Naive thymus-derived CD4-positive, alpha-beta T cell (primary cell): ENCODE results near the gene CENPP. TPM values are rescaled to one million over a fixed set of nuclear protein-coding genes. Genes with fewer than 3 reads are reported as not detected.

ENCODE experiments used
- ATAC-seq: fragments of 150-1000 bp; cut with Tn5 transposase; 2 replicates; pipeline ENCODE4 v1.10.0; 2021; ENCODE audit warnings: mild to moderate bottlenecking, moderate library complexity
- CTCF ChIA-PET: fragments of 350-600 bp; sonication (Branson Sonifier 250); formaldehyde crosslinking; loops from one replicate; lab custom pipeline; 2021; ENCODE audit warnings: antibody characterized with exemption; lab: Charles Lee
- POLR2A ChIA-PET: fragments of 350-600 bp; sonication (Branson Sonifier 250); formaldehyde crosslinking; loops from one replicate; lab custom pipeline; 2021; ENCODE audit warnings: antibody characterized with exemption, inconsistent platforms; lab: Charles Lee
- DNase-seq, 9 donors: peaks; one replicate each; pipeline versions ENCODE4 v3.0.0 to v3.0.0-alpha.2; 2020 to 2022; ENCODE audit warnings: mixed read lengths in 1 of 9
- H3K27ac ChIP-seq: one replicate; pipeline ENCODE4 v1.7.0; 2013; ENCODE audit warnings: mild to moderate bottlenecking, low read depth, low read length, moderate library complexity
- H3K27me3 ChIP-seq, 2 donors: one replicate each; pipeline ENCODE4 v1.7.0; 2013; ENCODE audit warnings: low read length in 2 of 2, mild to moderate bottlenecking in 2 of 2, moderate library complexity in 2 of 2; ENCODE audit not compliant: control insufficient read depth in 2 of 2, insufficient read depth in 2 of 2
- H3K36me3 ChIP-seq, 3 experiments: 1 replicate in 2 of 3; 2 replicates in 1 of 3; pipeline ENCODE4 v1.7.0; 2013; ENCODE audit warnings: low read length in 3 of 3, mild to moderate bottlenecking in 3 of 3, moderate library complexity in 1 of 3; ENCODE audit not compliant: insufficient read depth in 3 of 3, control insufficient read depth in 2 of 3
- H3K4me1 ChIP-seq, 2 donors: one replicate each; pipeline ENCODE4 v1.7.0; 2013; ENCODE audit warnings: low read length in 2 of 2, mild to moderate bottlenecking in 2 of 2, moderate library complexity in 1 of 2; ENCODE audit not compliant: control insufficient read depth in 2 of 2, insufficient read depth in 2 of 2
- H3K4me3 ChIP-seq: 2 replicates; pipeline ENCODE4 v1.7.0; 2013; ENCODE audit warnings: mild to moderate bottlenecking, low read length
- H3K9me3 ChIP-seq, 3 experiments: 1 replicate in 2 of 3; 2 replicates in 1 of 3; pipeline ENCODE4 v1.7.0; 2013; ENCODE audit warnings: low read length in 3 of 3; ENCODE audit not compliant: control insufficient read depth in 2 of 3
- H3K27ac Mint-ChIP-seq, 9 donors: one replicate each; pipeline ENCODE4 v1.8.0; 2020 to 2022; ENCODE audit warnings: mixed read lengths in 9 of 9, mild to moderate bottlenecking in 8 of 9, moderate library complexity in 5 of 9, inconsistent platforms in 2 of 9
- H3K27me3 Mint-ChIP-seq, 5 donors: one replicate each; pipeline ENCODE4 v1.8.0; 2021 to 2022; ENCODE audit warnings: mixed read lengths in 5 of 5, mild to moderate bottlenecking in 1 of 5
- H3K36me3 Mint-ChIP-seq, 5 donors: one replicate each; pipeline ENCODE4 v1.8.0; 2020 to 2022; ENCODE audit warnings: mixed read lengths in 5 of 5, mild to moderate bottlenecking in 3 of 5, inconsistent platforms in 1 of 5
- H3K4me1 Mint-ChIP-seq, 7 donors: one replicate each; pipeline ENCODE4 v1.8.0; 2020 to 2022; ENCODE audit warnings: mixed read lengths in 7 of 7, mild to moderate bottlenecking in 3 of 7, inconsistent platforms in 1 of 7
- H3K4me3 Mint-ChIP-seq, 10 donors: one replicate each; pipeline ENCODE4 v1.8.0; 2020 to 2022; ENCODE audit warnings: mild to moderate bottlenecking in 10 of 10, mixed read lengths in 10 of 10, moderate library complexity in 6 of 10, inconsistent platforms in 2 of 10
- H3K9me3 Mint-ChIP-seq, 11 donors: one replicate each; pipeline ENCODE4 v1.8.0; 2020 to 2022; ENCODE audit warnings: mixed read lengths in 11 of 11, mild to moderate bottlenecking in 4 of 11, inconsistent platforms in 1 of 11, moderate library complexity in 1 of 11
- intact Hi-C, 2 donors: fragments of 100-400 bp; cut with micrococcal nuclease; formaldehyde crosslinking; loops; one replicate each; pipeline ENCODE4 v1.15.1; 2023
- polyA plus RNA-seq, 2 donors: library from polyadenylated mRNA; unstranded; fragments of 300-500 nt; fragmentation: Illumina TruSeq; gene quantifications; one replicate each; pipeline ENCODE4 v1.2.3, GENCODE V29; 2021
- total RNA-seq, 6 experiments: library from RNA in 5 of 6; stranded (reverse) in 5 of 6; gene quantifications; 1 replicate in 5 of 6; 2 replicates in 1 of 6; pipeline ENCODE4 v1.2.3 and lab custom pipeline; 2021 to 2026

CENPP gene
- total and polyA plus RNA-seq, 7 experiments from 2014 or later: 1.2 to 24.3 (median 3.8) TPM

DNA sequence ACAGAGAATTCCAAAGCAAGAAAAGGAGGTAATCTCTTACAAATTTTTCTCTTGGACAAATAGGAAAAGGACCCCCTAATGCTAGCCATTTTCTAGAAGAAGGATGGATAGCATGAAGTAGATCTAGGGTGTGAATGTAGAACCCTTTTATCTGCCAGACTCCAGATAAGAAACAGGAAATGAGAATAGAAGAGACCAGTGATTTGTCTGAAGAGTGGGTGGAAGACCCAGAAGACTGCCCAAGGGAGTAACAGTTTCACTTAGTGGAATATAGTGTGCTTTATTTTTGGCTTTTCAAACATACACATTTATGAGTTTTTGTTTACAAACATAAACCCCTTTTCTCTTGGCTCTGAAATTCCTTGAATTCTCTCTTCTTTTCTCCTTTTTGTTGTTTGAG lies 185.0 kb downstream of the CENPP start:
- Histone ChIP-seq H3K36me3 (no peaks in the 10 kb centered on the region), H3K27me3 (no peaks in the 10 kb centered on the region), H3K4me1 (no peaks in the 10 kb centered on the region), H3K9me3 (no peaks in the 10 kb centered on the region), H3K4me3 (no peak overlapping the region), H3K27ac (no peak overlapping the region)
- ATAC-seq (no peak), DNase-seq (no peak)
- ChIA-PET CTCF (no interaction called here), POLR2A (no interaction called here)
- no peaks in the 10 kb centered on the region for H3K27me3 Mint-ChIP-seq
- H3K4me3 Mint-ChIP-seq: no peak overlapping the region
- no peaks in the 10 kb centered on the region for H3K9me3 Mint-ChIP-seq
- H3K27ac Mint-ChIP-seq: no peak overlapping the region
- H3K4me1 Mint-ChIP-seq: peaks cover 0 to 12% (median 5%) of the 10 kb centered on the region in 7 donors
- intact Hi-C loops: no loop called here
- peaks cover 0 to 2% (median 0%) of the 10 kb centered on the region in 5 donors for H3K36me3 Mint-ChIP-seq

DNA sequence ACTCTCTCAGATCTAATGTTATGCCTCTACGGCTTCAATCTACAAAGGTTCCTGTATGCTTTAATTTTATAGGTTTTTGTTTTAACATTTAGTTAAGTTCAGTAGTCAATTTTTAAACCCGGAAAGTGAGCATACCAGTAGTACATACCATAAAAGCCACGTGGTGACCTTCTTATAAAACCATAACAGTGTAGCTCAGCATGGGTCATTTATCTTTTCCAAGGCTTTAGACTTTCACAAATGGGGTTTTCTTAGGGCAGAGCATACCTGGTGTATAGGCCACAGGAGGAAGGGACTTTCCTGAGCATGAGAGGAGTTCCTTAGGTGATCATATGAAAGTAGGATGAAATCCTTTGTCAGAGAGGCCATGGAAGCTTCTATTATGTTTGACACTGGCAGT lies 186.9 kb downstream of the CENPP start:
- H3K27me3 ChIP-seq: no peaks in the 10 kb centered on the region
- H3K27me3 Mint-ChIP-seq: no peaks in the 10 kb centered on the region
- H3K4me3 Mint-ChIP-seq: no peak overlapping the region
- H3K36me3 Mint-ChIP-seq: no peaks in the 10 kb centered on the region
- H3K27ac Mint-ChIP-seq: no peak overlapping the region
- ChIA-PET POLR2A (no interaction called here), CTCF (no interaction called here)
- H3K9me3 Mint-ChIP-seq: no peaks in the 10 kb centered on the region
- peaks cover 0 to 3% (median 0%) of the 10 kb centered on the region in 7 donors for H3K4me1 Mint-ChIP-seq
- ATAC-seq (no peak), DNase-seq (no peak)
- no peaks in the 10 kb centered on the region for H3K4me1 ChIP-seq
- H3K9me3 ChIP-seq: no peaks in the 10 kb centered on the region
- intact Hi-C loops: no loop called here
- no peaks in the 10 kb centered on the region for H3K36me3 ChIP-seq
- no peak overlapping the region for H3K27ac ChIP-seq
- no peak overlapping the region for H3K4me3 ChIP-seq

DNA sequence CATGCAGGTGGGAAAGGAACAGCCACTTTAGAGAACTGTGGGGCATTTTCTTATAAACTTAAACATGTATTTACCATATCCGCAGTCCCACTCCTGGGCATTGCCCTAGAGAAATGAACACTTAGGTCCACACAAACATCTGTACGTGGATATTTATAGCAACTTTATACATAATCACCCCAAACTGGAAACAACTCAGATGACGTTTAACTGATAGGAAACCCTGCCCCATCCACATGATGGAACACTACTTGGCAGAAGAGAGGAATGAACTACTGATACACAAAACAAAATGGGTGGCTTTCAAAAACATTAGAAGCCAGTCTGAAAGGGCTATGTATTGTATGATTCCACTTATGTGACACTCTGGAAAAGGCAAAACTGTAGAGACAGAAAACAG lies 187.6 kb downstream of the CENPP start:
- H3K27me3 Mint-ChIP-seq: no peaks in the 10 kb centered on the region
- CTCF ChIA-PET: no interaction called here
- POLR2A ChIA-PET: no interaction called here

DNA sequence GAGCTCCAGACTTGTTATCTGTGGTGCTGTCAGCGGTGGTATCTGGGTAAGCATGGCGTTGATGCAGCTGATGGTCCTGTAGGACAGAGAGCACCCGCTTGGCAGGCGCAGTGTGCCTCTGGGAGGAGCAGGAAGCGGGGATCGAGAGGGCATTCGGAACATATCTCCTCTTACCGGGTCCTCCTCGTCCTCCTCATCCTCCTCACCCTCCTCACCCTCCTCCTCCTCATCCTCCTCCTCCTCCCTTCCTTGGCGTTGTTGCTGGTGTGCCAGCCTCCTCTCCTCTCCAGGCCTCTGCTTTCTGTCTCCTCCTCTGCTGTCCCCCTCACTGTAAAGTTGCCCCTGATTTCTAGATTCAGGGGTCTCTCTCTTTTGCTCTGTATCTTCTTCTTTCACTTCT lies 188.9 kb downstream of the CENPP start:
- POLR2A ChIA-PET: no interaction called here
- Histone ChIP-seq H3K4me1 (no peaks in the 10 kb centered on the region), H3K27ac (no peak overlapping the region), H3K9me3 (no peaks in the 10 kb centered on the region), H3K27me3 (no peaks in the 10 kb centered on the region), H3K4me3 (no peak overlapping the region), H3K36me3 (no peaks in the 10 kb centered on the region)
- Mint-ChIP-seq H3K27me3 (no peaks in the 10 kb centered on the region), H3K36me3 (no peaks in the 10 kb centered on the region), H3K9me3 (no peaks in the 10 kb centered on the region), H3K4me3 (no peak overlapping the region), H3K27ac (no peak overlapping the region), H3K4me1 (no peaks in the 10 kb centered on the region)
- intact Hi-C loops: no loop called here
- DNase-seq (no peak), ATAC-seq (no peak)
- CTCF ChIA-PET: no interaction called here

More for the DNA sequence above, 187.6 kb downstream of the CENPP start:
- no peaks in the 10 kb centered on the region for H3K36me3 Mint-ChIP-seq
- Histone ChIP-seq H3K27me3 (no peaks in the 10 kb centered on the region), H3K4me1 (no peaks in the 10 kb centered on the region), H3K9me3 (no peaks in the 10 kb centered on the region), H3K27ac (no peak overlapping the region), H3K4me3 (no peak overlapping the region), H3K36me3 (no peaks in the 10 kb centered on the region)
- DNase-seq (no peak), ATAC-seq (no peak)
- H3K9me3 Mint-ChIP-seq: no peaks in the 10 kb centered on the region
- intact Hi-C loops: no loop called here
- no peak overlapping the region for H3K27ac Mint-ChIP-seq
- H3K4me3 Mint-ChIP-seq: no peak overlapping the region
- H3K4me1 Mint-ChIP-seq: no peaks in the 10 kb centered on the region

DNA sequence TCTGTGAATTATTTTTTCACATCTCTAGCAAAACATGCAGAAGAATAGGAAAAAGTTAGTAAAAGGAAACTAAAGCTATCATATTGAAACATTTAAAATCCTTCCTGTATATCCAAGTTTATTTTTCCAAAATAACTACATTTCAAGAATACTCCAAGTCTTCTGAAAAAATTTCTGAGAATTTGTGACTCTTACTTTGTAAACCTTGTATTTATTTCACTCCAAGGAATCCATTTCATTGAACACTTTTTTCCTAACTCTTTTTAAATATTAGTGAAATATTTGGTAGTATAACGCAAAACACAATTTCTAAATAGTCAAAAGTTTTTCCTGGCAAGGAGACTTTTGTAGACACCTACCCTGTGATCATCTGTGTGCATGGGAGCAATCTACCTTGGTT lies 190.8 kb downstream of the CENPP start:
- H3K4me3 ChIP-seq: no peak overlapping the region
- H3K9me3 ChIP-seq: no peaks in the 10 kb centered on the region
- intact Hi-C loops: no loop called here
- no peaks in the 10 kb centered on the region for H3K9me3 Mint-ChIP-seq
- no peak overlapping the region for H3K27ac Mint-ChIP-seq
- no peaks in the 10 kb centered on the region for H3K27me3 ChIP-seq
- H3K36me3 ChIP-seq: no peaks in the 10 kb centered on the region
- ChIA-PET CTCF (no interaction called here), POLR2A (no interaction called here)
- no peak overlapping the region for H3K27ac ChIP-seq
- no peak overlapping the region for H3K4me3 Mint-ChIP-seq
- no peak for DNase-seq
- ATAC-seq: no peak
- no peaks in the 10 kb centered on the region for H3K27me3 Mint-ChIP-seq
- H3K36me3 Mint-ChIP-seq: no peaks in the 10 kb centered on the region
- H3K4me1 ChIP-seq: no peaks in the 10 kb centered on the region
- H3K4me1 Mint-ChIP-seq: no peaks in the 10 kb centered on the region

DNA sequence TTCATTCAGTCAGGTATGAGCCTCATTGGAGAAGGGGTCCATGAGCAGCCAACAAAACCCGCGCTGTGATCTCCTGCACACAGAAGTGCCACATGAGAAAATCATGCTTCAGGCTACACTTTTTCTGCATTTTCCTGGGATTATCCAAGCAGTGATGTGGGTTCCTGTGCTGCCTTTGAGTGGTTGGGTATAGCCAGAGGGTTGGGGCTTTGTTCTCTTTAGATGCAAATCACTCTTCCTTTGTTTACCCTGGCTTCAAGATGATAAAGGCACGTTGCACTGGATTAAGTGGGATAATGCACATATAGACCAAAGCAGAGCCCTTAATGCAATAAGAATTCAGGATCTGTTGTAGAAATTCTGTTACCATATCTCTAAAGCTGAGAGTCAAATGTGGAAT lies 191.3 kb downstream of the CENPP start:
- H3K36me3 Mint-ChIP-seq: no peaks in the 10 kb centered on the region
- DNase-seq (no peak), ATAC-seq (no peak)
- intact Hi-C loops: no loop called here
- Histone ChIP-seq H3K9me3 (no peaks in the 10 kb centered on the region), H3K27me3 (no peaks in the 10 kb centered on the region), H3K36me3 (no peaks in the 10 kb centered on the region), H3K4me1 (no peaks in the 10 kb centered on the region), H3K4me3 (no peak overlapping the region), H3K27ac (no peak overlapping the region)
- H3K9me3 Mint-ChIP-seq: no peaks in the 10 kb centered on the region
- H3K4me3 Mint-ChIP-seq: no peak overlapping the region
- ChIA-PET POLR2A (no interaction called here), CTCF (no interaction called here)
- H3K27me3 Mint-ChIP-seq: no peaks in the 10 kb centered on the region
- no peak overlapping the region for H3K27ac Mint-ChIP-seq
- H3K4me1 Mint-ChIP-seq: no peaks in the 10 kb centered on the region

DNA sequence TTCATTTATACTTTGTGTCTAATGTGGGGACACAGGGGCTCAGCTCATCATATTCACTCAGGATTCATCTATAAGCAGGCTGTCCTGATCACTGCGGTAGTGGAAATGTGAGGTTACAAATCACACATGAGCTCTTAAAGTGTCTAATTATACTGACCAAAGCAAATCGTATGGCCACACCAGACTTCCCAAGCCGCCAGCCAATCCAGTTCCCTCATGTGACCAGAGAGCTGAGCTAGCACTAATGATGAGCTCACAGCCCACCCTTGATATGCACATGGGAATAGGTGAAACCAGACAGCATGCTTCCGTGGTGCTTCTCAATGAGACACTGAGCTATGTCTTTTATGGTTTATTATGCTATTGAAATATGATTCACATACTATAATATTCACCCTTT lies 192.4 kb downstream of the CENPP start:
- H3K27me3 ChIP-seq: no peaks in the 10 kb centered on the region
- H3K36me3 ChIP-seq: no peaks in the 10 kb centered on the region
- H3K27ac Mint-ChIP-seq: no peak overlapping the region
- H3K27ac ChIP-seq: no peak overlapping the region
- H3K27me3 Mint-ChIP-seq: no peaks in the 10 kb centered on the region
- no peaks in the 10 kb centered on the region for H3K36me3 Mint-ChIP-seq
- H3K4me3 Mint-ChIP-seq: no peak overlapping the region
- H3K4me1 Mint-ChIP-seq: no peaks in the 10 kb centered on the region
- ATAC-seq (no peak), DNase-seq (no peak)
- POLR2A ChIA-PET: no interaction called here
- no peaks in the 10 kb centered on the region for H3K9me3 ChIP-seq
- no peaks in the 10 kb centered on the region for H3K9me3 Mint-ChIP-seq
- no peaks in the 10 kb centered on the region for H3K4me1 ChIP-seq
- no peak overlapping the region for H3K4me3 ChIP-seq
- CTCF ChIA-PET: no interaction called here
- intact Hi-C loops: no loop called here
